Astrocyte of the cerebellum (primary cell): Measurements from ENCODE around the gene ANKS1B.

Source experiments
- DNase-seq: peaks from one replicate; pipeline ENCODE4 v3.0.0-alpha.2; 2011; ENCODE audit warnings: low read depth
- H3K4me3 ChIP-seq: 2 replicates; pipeline ENCODE4 v1.5.1; 2011; ENCODE audit warnings: mild to moderate bottlenecking, low read depth, low read length, moderate library complexity
- CTCF ChIP-seq: IDR thresholded peaks from 2 replicates; pipeline ENCODE4 v1.5.1; 2012; ENCODE audit warnings: low read length, low read depth, moderate library complexity, mild to moderate bottlenecking; ENCODE audit errors: missing control alignments
- in situ Hi-C: cut with HindIII; loops from 2 replicates; pipeline ENCODE4 v1.10.0; 2017; ENCODE audit warnings: low sequenced_read_pairs

The ANKS1B gene

GRCh38 chr12:98873776-98874175, 1111.0 kb downstream of the ANKS1B start:
- in situ Hi-C loops: no loop called here
- no peak for DNase-seq
- TF ChIP-seq CTCF: no peak
- no peak overlapping the region for H3K4me3 ChIP-seq

GRCh38 chr12:98870504-98870903, 1114.2 kb downstream of the ANKS1B start:
- H3K4me3 ChIP-seq: no peak overlapping the region
- DNase-seq: no peak
- in situ Hi-C loops: no loop called here
- TF ChIP-seq CTCF: no peak

- no peak for TF ChIP-seq CTCF
- no peak overlapping the region for H3K4me3 ChIP-seq
- no peak for DNase-seq
- in situ Hi-C loops: no loop called here
Measured at GRCh38 chr12:98869886-98870503, 1114.7 kb downstream of the ANKS1B start.

- no peak for TF ChIP-seq CTCF
- in situ Hi-C loops: no loop called here
- H3K4me3 ChIP-seq: no peak overlapping the region
- no peak for DNase-seq
Measured at GRCh38 chr12:98868538-98868937, 1116.2 kb downstream of the ANKS1B start.

- in situ Hi-C loops: no loop called here
Measured at GRCh38 chr12:98868076-98868475, 1116.7 kb downstream of the ANKS1B start.

GRCh38 chr12:98864363-98864762, 1120.4 kb downstream of the ANKS1B start:
- DNase-seq: no peak
- no peak overlapping the region for H3K4me3 ChIP-seq
- no peak for TF ChIP-seq CTCF
- in situ Hi-C loops: no loop called here

More at GRCh38 chr12:98868076-98868475, 1116.7 kb downstream of the ANKS1B start:
- DNase-seq: no peak
- H3K4me3 ChIP-seq: no peak overlapping the region
- no peak for TF ChIP-seq CTCF
